ENCODE results near the gene PRR29.

The PRR29 gene

GRCh38 chr17:63993368-63993985 lies 4.7 kb upstream of the PRR29 start:
- Histone ChIP-seq H3K9me3 (ENCODE audit: control insufficient read depth, insufficient read depth, low read length) (no peaks in the 10 kb centered on the region), H3K4me1 (ENCODE audit: control insufficient read depth, low read length) (peaks cover 18% of the 10 kb centered on the region), H3K4me2 (ENCODE audit: low read length) (no peak overlapping the region), H3K27me3 (ENCODE audit: control insufficient read depth, low read length) (peaks cover 53% of the 10 kb centered on the region), H3K36me3 (ENCODE audit: control insufficient read depth, low read length) (no peaks in the 10 kb centered on the region), H3K27ac (ENCODE audit: low read depth, low read length) (no peak overlapping the region), H3K4me3 (ENCODE audit: low read length) (no peak overlapping the region), H3F3A (ENCODE audit: control insufficient read depth, insufficient read depth) (no peaks in the 10 kb centered on the region), H4K20me1 (ENCODE audit: control insufficient read depth, insufficient read depth, low read depth, low read length) (no peaks in the 10 kb centered on the region), H3K79me2 (ENCODE audit: control insufficient read depth, low read length) (no peaks in the 10 kb centered on the region), H3K9me2 (replicated peaks; ENCODE audit: control insufficient read depth, low read length) (no peaks in the 10 kb centered on the region)
- TF ChIP-seq EZH2phosphoT487 (IDR thresholded peaks at IDR 0.05; ENCODE audit: borderline replicate concordance, low read length), result no peak
- no peak for TF ChIP-seq CTCF (IDR thresholded peaks at IDR 0.05; ENCODE audit: low read depth, low read length, poor library complexity, severe bottlenecking)

GRCh38 chr17:63995626-63996025 lies 2.5 kb upstream of the PRR29 start:
- Histone ChIP-seq H3K9me2 (replicated peaks; ENCODE audit: control insufficient read depth, low read length) (no peaks in the 10 kb centered on the region), H3K27me3 (ENCODE audit: control insufficient read depth, low read length) (peaks cover 65% of the 10 kb centered on the region), H3K4me2 (ENCODE audit: low read length) (no peak overlapping the region), H3K36me3 (ENCODE audit: control insufficient read depth, low read length) (no peaks in the 10 kb centered on the region), H3K4me3 (ENCODE audit: low read length) (no peak overlapping the region), H3F3A (ENCODE audit: control insufficient read depth, insufficient read depth) (no peaks in the 10 kb centered on the region), H3K9me3 (ENCODE audit: control insufficient read depth, insufficient read depth, low read length) (no peaks in the 10 kb centered on the region), H3K27ac (ENCODE audit: low read depth, low read length) (no peak overlapping the region), H3K4me1 (ENCODE audit: control insufficient read depth, low read length) (peaks cover 21% of the 10 kb centered on the region), H3K79me2 (ENCODE audit: control insufficient read depth, low read length) (no peaks in the 10 kb centered on the region), H4K20me1 (ENCODE audit: control insufficient read depth, insufficient read depth, low read depth, low read length) (no peaks in the 10 kb centered on the region)
- TF ChIP-seq CTCF (IDR thresholded peaks at IDR 0.05; ENCODE audit: low read depth, low read length, poor library complexity, severe bottlenecking) (no peak), EZH2phosphoT487 (IDR thresholded peaks at IDR 0.05; ENCODE audit: borderline replicate concordance, low read length) (no peak)

- Histone ChIP-seq H3K9me2 (replicated peaks; ENCODE audit: control insufficient read depth, low read length) (no peaks in the 10 kb centered on the region), H3K36me3 (ENCODE audit: control insufficient read depth, low read length) (no peaks in the 10 kb centered on the region), H4K20me1 (ENCODE audit: control insufficient read depth, insufficient read depth, low read depth, low read length) (no peaks in the 10 kb centered on the region), H3K79me2 (ENCODE audit: control insufficient read depth, low read length) (no peaks in the 10 kb centered on the region), H3K4me2 (ENCODE audit: low read length) (no peak overlapping the region), H3K4me3 (ENCODE audit: low read length) (no peak overlapping the region), H3K27ac (ENCODE audit: low read depth, low read length) (no peak overlapping the region), H3K9me3 (ENCODE audit: control insufficient read depth, insufficient read depth, low read length) (no peaks in the 10 kb centered on the region), H3F3A (ENCODE audit: control insufficient read depth, insufficient read depth) (no peaks in the 10 kb centered on the region), H3K4me1 (ENCODE audit: control insufficient read depth, low read length) (peaks cover 19% of the 10 kb centered on the region), H3K27me3 (ENCODE audit: control insufficient read depth, low read length) (peaks cover 61% of the 10 kb centered on the region)
- no peak for TF ChIP-seq EZH2phosphoT487 (IDR thresholded peaks at IDR 0.05; ENCODE audit: borderline replicate concordance, low read length)
- TF ChIP-seq CTCF (IDR thresholded peaks at IDR 0.05; ENCODE audit: low read depth, low read length, poor library complexity, severe bottlenecking), result no peak
Measured at GRCh38 chr17:63996430-63997182, 1.5 kb upstream of the PRR29 start.
